ENCODE data around the gene KIRREL2. TPM values are rescaled to one million over a fixed set of nuclear protein-coding genes. Genes with fewer than 3 reads are reported as not detected.
"Not testable (repeated sequence)": the region's sequence is repeated elsewhere in the genome, so short reads cannot be mapped to it uniquely, and the experiment has no call there.

Gene KIRREL2
- total RNA-seq, 1 donor from 2014 or later, result 0.12 TPM

GRCh38 chr19:35908973-35909683 is 52.4 kb downstream of the KIRREL2 start:
- DNase-seq (peak; percentile 80), ATAC-seq (peak; percentile 85)
- intact Hi-C loops (cut with micrococcal nuclease), result no loop called here

- intact Hi-C loops (cut with micrococcal nuclease), result no loop called here
- no peak for DNase-seq
- no peak for ATAC-seq
These were observed 52.9 kb downstream of the KIRREL2 start for GRCh38 chr19:35909684-35910035.

GRCh38 chr19:35910355-35910754 is 53.6 kb downstream of the KIRREL2 start:
- ATAC-seq; DNase-seq; intact Hi-C loops (cut with micrococcal nuclease): not testable (repeated sequence)

- ATAC-seq (no peak), DNase-seq (no peak)
- intact Hi-C loops (cut with micrococcal nuclease), result no loop called here
These were observed 54.5 kb downstream of the KIRREL2 start for GRCh38 chr19:35911173-35911572.

GRCh38 chr19:35911790-35912189 is 55.1 kb downstream of the KIRREL2 start:
- DNase-seq (no peak), ATAC-seq (no peak)
- intact Hi-C loops (cut with micrococcal nuclease), result no loop called here

- intact Hi-C loops (cut with micrococcal nuclease), result no loop called here
These were observed 56.9 kb downstream of the KIRREL2 start for GRCh38 chr19:35913589-35913988.

GRCh38 chr19:35915443-35915842 is 58.7 kb downstream of the KIRREL2 start:
- DNase-seq (no peak), ATAC-seq (no peak)
- intact Hi-C loops (cut with micrococcal nuclease), result no loop called here

More at GRCh38 chr19:35913589-35913988, 56.9 kb downstream of the KIRREL2 start:
- DNase-seq, result no peak
- ATAC-seq, result no peak

Other genes with a start within 250 kb of the KIRREL2 start
- 3.9 TPM for gene HAUS5, start 244.2 kb upstream of the KIRREL2 start, total RNA-seq
- 51.0 TPM for gene RBM42, start 227.9 kb upstream of the KIRREL2 start, total RNA-seq
- gene ETV2, start 215.2 kb upstream of the KIRREL2 start, total RNA-seq, result 0.27 TPM
- 1,553 TPM for gene COX6B1, start 208.6 kb upstream of the KIRREL2 start, total RNA-seq
- gene UPK1A, start 190.4 kb upstream of the KIRREL2 start, total RNA-seq, result not detected
- not detected for gene ZBTB32, start 152.4 kb upstream of the KIRREL2 start, total RNA-seq
- gene KMT2B, start 138.9 kb upstream of the KIRREL2 start, total RNA-seq, result 15.8 TPM
- gene IGFLR1, start 114.5 kb upstream of the KIRREL2 start, total RNA-seq, result 3.2 TPM
- 18.4 TPM for gene U2AF1L4, start 111.5 kb upstream of the KIRREL2 start, total RNA-seq
- gene PSENEN, start 111.3 kb upstream of the KIRREL2 start, total RNA-seq, result 41.3 TPM
- gene LIN37, start 108.3 kb upstream of the KIRREL2 start, total RNA-seq, result 8.3 TPM
- 676 TPM for gene HSPB6, start 99.9 kb upstream of the KIRREL2 start, total RNA-seq
- gene PROSER3, start 98.7 kb upstream of the KIRREL2 start, total RNA-seq, result 5.2 TPM
- 4.2 TPM for gene ARHGAP33, start 81.3 kb upstream of the KIRREL2 start, total RNA-seq
- gene PRODH2, start 44.1 kb upstream of the KIRREL2 start, total RNA-seq, result not detected
- not detected for gene NPHS1, start 4.4 kb upstream of the KIRREL2 start, total RNA-seq
- gene APLP1, start 11.7 kb downstream of the KIRREL2 start, total RNA-seq, result 25.7 TPM
- 3.8 TPM for gene NFKBID, start 43.6 kb downstream of the KIRREL2 start, total RNA-seq
- 7.1 TPM for gene HCST, start 45.6 kb downstream of the KIRREL2 start, total RNA-seq
- 28.5 TPM for gene TYROBP, start 51.4 kb downstream of the KIRREL2 start, total RNA-seq
- 7.5 TPM for gene LRFN3, start 79.5 kb downstream of the KIRREL2 start, total RNA-seq
- gene SDHAF1, start 138.3 kb downstream of the KIRREL2 start, total RNA-seq, result 9.4 TPM
- gene SYNE4, start 151.9 kb downstream of the KIRREL2 start, total RNA-seq, result 0.30 TPM
- 7.8 TPM for gene ALKBH6, start 157.3 kb downstream of the KIRREL2 start, total RNA-seq
- 5.0 TPM for gene CLIP3, start 176.0 kb downstream of the KIRREL2 start, total RNA-seq
- gene THAP8, start 197.4 kb downstream of the KIRREL2 start, total RNA-seq, result 4.0 TPM
- 28.7 TPM for gene WDR62, start 198.0 kb downstream of the KIRREL2 start, total RNA-seq

All from left ventricle myocardium superior (tissue), 1 donor.